Activated CD4-positive, alpha-beta T cell treated with anti-CD3 and anti-CD28 coated beads for 36 hours (primary cell): Measurements from ENCODE around the gene PLD5. TPM values are rescaled to one million over a fixed set of nuclear protein-coding genes. Genes with fewer than 3 reads are reported as not detected.
A peak's percentile ranks its signal among the peaks of the same experiment; 100 is the strongest.

Experiments used
- ATAC-seq: fragments of 200-7000 bp; cut with Tn5 transposase; one replicate; pipeline ENCODE4 v1.10.0; 2021; ENCODE audit warnings: mild to moderate bottlenecking, moderate library complexity
- CTCF ChIA-PET: fragments of 350-600 bp; sonication (Branson Sonifier 250); formaldehyde crosslinking; loops from one replicate; lab custom pipeline; 2021; ENCODE audit warnings: antibody characterized with exemption; lab: Charles Lee
- POLR2A ChIA-PET: fragments of 350-600 bp; sonication (Branson Sonifier 250); formaldehyde crosslinking; loops from one replicate; lab custom pipeline; 2021; ENCODE audit warnings: antibody characterized with exemption, inconsistent platforms; lab: Charles Lee
- DNase-seq: peaks from one replicate; pipeline ENCODE4 v3.0.0-alpha.2; 2020
- H3K27ac Mint-ChIP-seq: one replicate; pipeline ENCODE4 v1.8.0; 2021; ENCODE audit warnings: mixed read lengths
- H3K27me3 Mint-ChIP-seq: one replicate; pipeline ENCODE4 v1.8.0; 2021; ENCODE audit warnings: mixed read lengths
- H3K36me3 Mint-ChIP-seq: one replicate; pipeline ENCODE4 v1.8.0; 2021; ENCODE audit warnings: low read depth, mixed read lengths
- H3K4me1 Mint-ChIP-seq: one replicate; pipeline ENCODE4 v1.8.0; 2021; ENCODE audit warnings: mixed read lengths
- H3K4me3 Mint-ChIP-seq: one replicate; pipeline ENCODE4 v1.8.0; 2021; ENCODE audit warnings: mild to moderate bottlenecking, moderate library complexity, mixed read lengths
- H3K9me3 Mint-ChIP-seq: one replicate; pipeline ENCODE4 v1.8.0; 2021; ENCODE audit warnings: low read depth, mixed read lengths
- intact Hi-C, 2 experiments: fragments of 100-400 bp; cut with DNase I in 1 of 2; cut with micrococcal nuclease in 1 of 2; formaldehyde crosslinking; loops; one replicate each; pipeline versions ENCODE4 v1.14.2 to v1.15.1; 2022 to 2024; cut with DNase I, micrococcal nuclease
- total RNA-seq, 2 experiments: library from RNA; stranded (reverse); gene quantifications; one replicate each; pipeline ENCODE4 v1.2.3, GENCODE V29; 2021

The PLD5 gene
- total RNA-seq, 2 experiments from 2014 or later: not detected

DNA sequence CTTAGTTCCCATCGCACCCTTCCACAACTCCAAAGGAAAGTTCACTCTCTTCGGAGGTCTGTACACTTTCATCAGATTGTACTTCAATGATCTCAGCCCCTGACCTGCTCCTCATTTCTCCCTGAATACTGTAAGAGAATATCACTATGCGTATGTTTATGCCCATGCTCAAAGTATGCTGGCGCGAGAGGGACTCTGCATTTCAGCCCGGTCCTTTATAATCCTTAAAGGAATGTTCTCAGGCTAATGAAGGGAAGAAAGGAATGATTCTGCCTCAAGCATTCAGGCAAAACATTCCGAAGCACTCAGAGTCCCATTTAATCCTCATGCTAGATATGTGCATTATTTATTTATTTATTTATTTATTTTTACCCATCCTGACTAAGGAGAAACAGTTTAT, 76.8 kb downstream of the PLD5 start:
- no peaks in the 10 kb centered on the region for H3K9me3 Mint-ChIP-seq
- ChIA-PET POLR2A (no interaction called here), CTCF (no interaction called here)
- DNase-seq (no peak), ATAC-seq (no peak)
- H3K4me3 Mint-ChIP-seq: no peak overlapping the region
- no peak overlapping the region for H3K27ac Mint-ChIP-seq
- intact Hi-C loops: no loop called here
- H3K36me3 Mint-ChIP-seq: no peaks in the 10 kb centered on the region
- peaks cover 23% of the 10 kb centered on the region for H3K27me3 Mint-ChIP-seq
- no peaks in the 10 kb centered on the region for H3K4me1 Mint-ChIP-seq

DNA sequence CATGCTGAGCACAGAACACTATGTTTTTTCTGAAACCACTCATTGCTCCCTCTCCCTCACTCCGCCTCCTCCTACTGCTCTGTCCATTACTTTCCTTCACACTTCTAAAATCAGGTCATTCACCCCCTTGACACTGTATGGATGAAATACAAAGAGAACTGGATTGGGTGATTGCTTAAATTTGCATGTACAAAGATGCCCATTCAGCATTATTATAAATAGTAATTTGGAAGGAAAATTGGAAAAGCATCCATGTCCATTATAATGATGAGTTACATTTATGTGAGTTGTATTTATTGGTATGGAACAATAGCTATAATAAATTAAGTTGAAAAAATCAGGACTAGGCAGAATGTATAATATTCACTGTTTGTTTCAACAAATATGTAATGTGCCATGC, 83.7 kb downstream of the PLD5 start:
- DNase-seq: no peak
- no peak for ATAC-seq
- no peak overlapping the region for H3K4me3 Mint-ChIP-seq
- intact Hi-C loops: no loop called here
- no peaks in the 10 kb centered on the region for H3K36me3 Mint-ChIP-seq
- no peaks in the 10 kb centered on the region for H3K4me1 Mint-ChIP-seq
- H3K27me3 Mint-ChIP-seq: peaks cover 8% of the 10 kb centered on the region
- no peak overlapping the region for H3K27ac Mint-ChIP-seq
- no peaks in the 10 kb centered on the region for H3K9me3 Mint-ChIP-seq
- ChIA-PET POLR2A (no interaction called here), CTCF (no interaction called here)

DNA sequence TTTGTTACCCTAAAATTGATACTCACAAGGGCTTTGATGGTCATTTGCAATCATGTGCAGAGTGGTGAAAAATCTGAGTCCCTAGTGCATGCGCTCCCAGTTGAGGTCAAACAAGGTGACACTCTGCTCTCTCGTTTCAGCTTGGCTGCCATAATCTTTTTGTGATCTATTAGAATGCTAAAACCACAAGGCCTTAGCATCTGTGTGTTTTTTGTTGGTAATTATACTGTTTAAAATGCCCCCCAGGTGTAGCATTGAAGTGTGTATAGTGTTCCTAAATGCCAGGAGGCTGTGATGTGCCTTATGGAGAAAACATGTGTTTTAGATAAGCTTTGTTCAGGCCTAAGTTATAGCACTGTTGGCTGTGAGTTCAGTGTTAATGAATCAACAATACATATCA, 89.3 kb downstream of the PLD5 start:
- DNase-seq (no peak), ATAC-seq (no peak)
- Mint-ChIP-seq H3K27ac (no peak overlapping the region), H3K4me1 (no peaks in the 10 kb centered on the region), H3K4me3 (no peak overlapping the region), H3K36me3 (no peaks in the 10 kb centered on the region), H3K9me3 (no peaks in the 10 kb centered on the region), H3K27me3 (peaks cover 8% of the 10 kb centered on the region)
- ChIA-PET CTCF (no interaction called here), POLR2A (no interaction called here)
- intact Hi-C loops: no loop called here

DNA sequence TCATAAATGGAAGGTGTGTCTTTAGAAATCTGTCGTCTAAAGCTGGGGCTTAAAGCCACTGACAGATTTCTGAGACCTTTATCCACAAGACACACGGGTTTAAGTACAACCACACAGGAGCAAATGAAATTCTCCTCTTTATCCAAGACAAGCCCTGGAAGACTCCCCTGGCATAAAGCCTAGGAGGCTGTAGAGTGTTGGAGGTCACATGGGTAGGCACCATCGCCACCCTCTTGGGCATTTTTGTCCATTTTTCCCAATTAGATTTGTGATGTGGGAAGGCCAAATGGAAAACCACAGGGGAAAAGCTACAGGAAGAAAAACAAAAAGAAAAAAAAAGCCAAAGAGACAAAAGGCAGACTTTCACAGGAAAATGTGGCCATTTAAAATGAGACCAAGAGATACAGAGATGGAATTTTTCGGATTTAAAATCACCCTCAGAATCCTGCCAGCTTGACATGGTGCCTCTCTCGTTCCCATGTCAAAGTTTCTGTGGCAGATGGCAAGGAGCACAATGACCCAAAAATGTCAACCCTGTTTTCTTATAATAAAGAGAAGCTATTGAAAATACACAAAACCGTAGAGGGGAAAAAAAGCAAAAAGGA, 91.9 kb downstream of the PLD5 start:
- no peaks in the 10 kb centered on the region for H3K36me3 Mint-ChIP-seq
- ChIA-PET CTCF (no interaction called here), POLR2A (no interaction called here)
- H3K9me3 Mint-ChIP-seq: no peaks in the 10 kb centered on the region
- intact Hi-C loops: no loop called here
- H3K4me3 Mint-ChIP-seq: no peak overlapping the region
- ATAC-seq (no peak), DNase-seq (no peak)
- H3K27ac Mint-ChIP-seq: no peak overlapping the region
- no peaks in the 10 kb centered on the region for H3K4me1 Mint-ChIP-seq
- peaks cover 8% of the 10 kb centered on the region for H3K27me3 Mint-ChIP-seq

GRCh38 chr1:242431786-242432185, 92.7 kb downstream of the PLD5 start:
- ChIA-PET POLR2A (no interaction called here), CTCF (interaction anchor here (0.6 kb wide), 1 partner anchor 46 kb away, joined by 3 read pairs; no protein-coding TSS in a partner anchor)
- no peak overlapping the region for H3K27ac Mint-ChIP-seq
- H3K27me3 Mint-ChIP-seq: peaks cover 8% of the 10 kb centered on the region
- DNase-seq (no peak), ATAC-seq (no peak)
- no peaks in the 10 kb centered on the region for H3K9me3 Mint-ChIP-seq
- no peaks in the 10 kb centered on the region for H3K36me3 Mint-ChIP-seq
- intact Hi-C loops: no loop called here
- no peaks in the 10 kb centered on the region for H3K4me1 Mint-ChIP-seq
- no peak overlapping the region for H3K4me3 Mint-ChIP-seq

GRCh38 chr1:242430956-242431355, 93.5 kb downstream of the PLD5 start:
- ATAC-seq (no peak), DNase-seq (no peak)
- intact Hi-C loops: no loop called here
- H3K4me1 Mint-ChIP-seq: no peaks in the 10 kb centered on the region
- no peaks in the 10 kb centered on the region for H3K36me3 Mint-ChIP-seq
- no peaks in the 10 kb centered on the region for H3K9me3 Mint-ChIP-seq
- no peak overlapping the region for H3K4me3 Mint-ChIP-seq
- ChIA-PET POLR2A (no interaction called here), CTCF (no interaction called here)
- peaks cover 7% of the 10 kb centered on the region for H3K27me3 Mint-ChIP-seq
- no peak overlapping the region for H3K27ac Mint-ChIP-seq

GRCh38 chr1:242428399-242429190, 95.9 kb downstream of the PLD5 start:
- H3K4me1 Mint-ChIP-seq: no peaks in the 10 kb centered on the region
- DNase-seq (no peak), ATAC-seq (no peak)
- no peaks in the 10 kb centered on the region for H3K36me3 Mint-ChIP-seq
- intact Hi-C loops: no loop called here
- peaks cover 2% of the 10 kb centered on the region for H3K27me3 Mint-ChIP-seq
- H3K9me3 Mint-ChIP-seq: no peaks in the 10 kb centered on the region
- ChIA-PET CTCF (no interaction called here), POLR2A (no interaction called here)
- H3K4me3 Mint-ChIP-seq: no peak overlapping the region
- no peak overlapping the region for H3K27ac Mint-ChIP-seq

DNA sequence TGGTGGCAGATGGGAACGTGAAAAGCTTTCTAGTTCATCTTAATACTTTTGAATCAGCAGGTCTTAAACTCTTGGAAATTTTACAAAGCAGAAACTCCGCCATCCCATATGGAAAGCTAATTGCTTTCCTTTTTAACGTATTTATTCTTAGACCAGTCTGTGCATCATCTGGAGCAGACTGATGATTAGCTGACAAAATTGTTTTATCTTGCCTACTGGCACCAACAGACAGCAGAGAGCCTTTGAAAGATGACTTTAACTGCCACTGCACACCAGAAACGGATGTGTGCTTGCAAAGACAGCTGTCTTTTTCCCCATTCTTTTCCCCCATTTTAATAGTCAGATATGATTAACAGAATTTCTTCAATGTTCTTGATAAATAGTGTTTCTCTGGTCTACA, 97.0 kb downstream of the PLD5 start:
- ChIA-PET POLR2A (no interaction called here), CTCF (no interaction called here)
- DNase-seq (no peak), ATAC-seq (no peak)
- no peaks in the 10 kb centered on the region for H3K4me1 Mint-ChIP-seq
- no peaks in the 10 kb centered on the region for H3K36me3 Mint-ChIP-seq
- peaks cover 2% of the 10 kb centered on the region for H3K27me3 Mint-ChIP-seq
- no peak overlapping the region for H3K4me3 Mint-ChIP-seq
- no peak overlapping the region for H3K27ac Mint-ChIP-seq
- H3K9me3 Mint-ChIP-seq: no peaks in the 10 kb centered on the region
- intact Hi-C loops: no loop called here

DNA sequence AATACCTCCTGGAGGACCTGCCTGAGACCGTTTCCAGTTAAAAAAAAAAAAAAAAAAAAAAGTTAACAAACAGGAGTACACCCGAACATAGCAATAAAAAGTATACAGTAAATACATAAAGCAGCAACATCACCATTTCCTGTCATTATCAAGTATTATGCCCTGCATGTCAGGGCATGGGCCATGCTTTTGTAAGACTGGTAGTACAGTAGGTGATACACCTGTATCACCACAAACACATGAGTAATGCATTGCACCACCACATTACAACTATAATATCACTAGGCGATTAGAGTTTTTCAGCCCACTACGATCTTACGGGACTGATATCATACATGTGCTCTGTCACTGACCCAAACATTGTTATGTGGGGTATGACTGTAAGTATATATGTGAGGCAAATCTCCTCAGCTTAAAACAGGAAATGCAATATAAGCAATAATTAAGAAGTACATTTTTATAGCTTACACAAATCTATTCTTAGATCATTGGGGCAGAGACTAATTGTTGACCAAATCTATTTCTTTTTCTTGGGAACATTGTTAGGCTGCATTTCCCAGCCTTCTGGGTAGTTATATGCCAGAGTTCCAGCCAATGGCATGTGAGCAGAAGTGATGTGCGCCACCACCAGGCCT, 98.1 kb downstream of the PLD5 start:
- no peaks in the 10 kb centered on the region for H3K9me3 Mint-ChIP-seq
- no peaks in the 10 kb centered on the region for H3K36me3 Mint-ChIP-seq
- no peak overlapping the region for H3K27ac Mint-ChIP-seq
- ATAC-seq (no peak), DNase-seq (no peak)
- no peak overlapping the region for H3K4me3 Mint-ChIP-seq
- CTCF ChIA-PET: interaction anchor here (0.6 kb wide), 1 partner anchor 147 kb away, joined by 4 read pairs; no protein-coding TSS in a partner anchor
- intact Hi-C loops: no loop called here
- no peaks in the 10 kb centered on the region for H3K4me1 Mint-ChIP-seq
- H3K27me3 Mint-ChIP-seq: no peaks in the 10 kb centered on the region
- POLR2A ChIA-PET: no interaction called here

- POLR2A ChIA-PET: no interaction called here
- intact Hi-C loops: no loop called here
- no peaks in the 10 kb centered on the region for H3K9me3 Mint-ChIP-seq
- H3K4me3 Mint-ChIP-seq: no peak overlapping the region
- CTCF ChIA-PET: no interaction called here
- H3K36me3 Mint-ChIP-seq: no peaks in the 10 kb centered on the region
- no peak overlapping the region for H3K27ac Mint-ChIP-seq
- no peaks in the 10 kb centered on the region for H3K4me1 Mint-ChIP-seq
- ATAC-seq: no peak
- H3K27me3 Mint-ChIP-seq: no peaks in the 10 kb centered on the region
- peak; percentile 20 for DNase-seq
These were observed 99.3 kb downstream of the PLD5 start for GRCh38 chr1:242425232-242425631.

- ChIA-PET CTCF (no interaction called here), POLR2A (no interaction called here)
- DNase-seq (no peak), ATAC-seq (no peak)
- Mint-ChIP-seq H3K27me3 (peaks cover 5% of the 10 kb centered on the region), H3K27ac (no peak overlapping the region), H3K4me1 (no peaks in the 10 kb centered on the region), H3K36me3 (no peaks in the 10 kb centered on the region), H3K9me3 (no peaks in the 10 kb centered on the region), H3K4me3 (no peak overlapping the region)
- intact Hi-C loops: no loop called here
These were observed 107.8 kb downstream of the PLD5 start for GRCh38 chr1:242416657-242417056.

GRCh38 chr1:242412921-242413320, 111.6 kb downstream of the PLD5 start:
- Mint-ChIP-seq H3K9me3 (peaks cover 3% of the 10 kb centered on the region), H3K4me1 (no peaks in the 10 kb centered on the region), H3K4me3 (no peak overlapping the region), H3K36me3 (no peaks in the 10 kb centered on the region), H3K27ac (no peak overlapping the region), H3K27me3 (peaks cover 5% of the 10 kb centered on the region)
- intact Hi-C loops: no loop called here
- POLR2A ChIA-PET: no interaction called here
- CTCF ChIA-PET: no interaction called here
- ATAC-seq: no peak
- no peak for DNase-seq
